Liver (tissue), 9 donors: Measurements from ENCODE around the gene LCE2D. TPM values are rescaled to one million over a fixed set of nuclear protein-coding genes. Genes with fewer than 3 reads are reported as not detected.

Experiments used
- DNase-seq: peaks from one replicate; pipeline ENCODE4 v3.0.0-alpha.2; 2017; ENCODE audit warnings: low spot score
- H3K27ac ChIP-seq, 2 donors: one replicate each; pipeline ENCODE4 v1.7.0; 2013; ENCODE audit warnings: inconsistent platforms in 2 of 2, low read length in 2 of 2, control low read depth in 1 of 2, low read depth in 1 of 2, mild to moderate bottlenecking in 1 of 2
- H3K27me3 ChIP-seq, 4 donors: one replicate each; pipeline versions ENCODE4 v1.6.1 to v1.7.0; 2013; ENCODE audit warnings: low read length in 3 of 4, inconsistent platforms in 1 of 4, mild to moderate bottlenecking in 1 of 4, moderate library complexity in 1 of 4; ENCODE audit not compliant: control insufficient read depth in 4 of 4, insufficient read depth in 4 of 4
- H3K36me3 ChIP-seq, 4 donors: one replicate each; pipeline versions ENCODE4 v1.6.1 to v1.7.0; 2013; ENCODE audit warnings: low read length in 3 of 4, mild to moderate bottlenecking in 3 of 4, low read depth in 1 of 4, moderate library complexity in 1 of 4; ENCODE audit not compliant: control insufficient read depth in 4 of 4, insufficient read depth in 3 of 4
- H3K4me1 ChIP-seq, 4 donors: one replicate each; pipeline versions ENCODE4 v1.6.1 to v1.7.0; 2013; ENCODE audit warnings: low read length in 3 of 4, mild to moderate bottlenecking in 3 of 4, moderate library complexity in 1 of 4; ENCODE audit not compliant: control insufficient read depth in 4 of 4, insufficient read depth in 4 of 4
- H3K4me3 ChIP-seq, 3 donors: one replicate each; pipeline versions ENCODE4 v1.6.1 to v1.7.0; 2013; ENCODE audit warnings: low read length in 3 of 3, control low read depth in 1 of 3, low read depth in 1 of 3, mild to moderate bottlenecking in 1 of 3
- H3K9ac ChIP-seq, 2 donors: one replicate each; pipeline ENCODE4 v1.7.0; 2013; ENCODE audit warnings: low read length in 2 of 2, mild to moderate bottlenecking in 2 of 2, moderate library complexity in 2 of 2, control low read depth in 1 of 2, low read depth in 1 of 2
- H3K9me3 ChIP-seq, 4 donors: one replicate each; pipeline versions ENCODE4 v1.6.1 to v1.7.0; 2013; ENCODE audit warnings: low read length in 3 of 4; ENCODE audit not compliant: control insufficient read depth in 4 of 4
- ATF3 ChIP-seq: IDR thresholded peaks from 2 replicates; pipeline ENCODE4 v1.6.1; 2016; ENCODE audit warnings: antibody characterized with exemption
- CTCF ChIP-seq: fragments of 150-350 bp; IDR thresholded peaks from 2 replicates; pipeline ENCODE4 v1.5.1; 2017; ENCODE audit warnings: improper control_type of control experiment, low read depth, low read length; ENCODE audit not compliant: missing input control
- EGR1 ChIP-seq, 2 donors: IDR thresholded peaks; 2 replicates each; pipeline ENCODE4 v1.6.1; 2016 to 2018; ENCODE audit warnings: antibody characterized with exemption in 2 of 2, low read depth in 2 of 2
- FOXA1 ChIP-seq: IDR thresholded peaks from 2 replicates; pipeline ENCODE4 v1.6.1; 2016; ENCODE audit warnings: antibody characterized with exemption
- FOXA2 ChIP-seq: IDR thresholded peaks from 2 replicates; pipeline ENCODE4 v1.6.1; 2016; ENCODE audit warnings: antibody characterized with exemption
- GABPA ChIP-seq, 2 donors: IDR thresholded peaks in 1 of 2; conservative IDR thresholded peaks in 1 of 2; 2 replicates each; pipeline ENCODE4 v1.6.1; 2016; ENCODE audit warnings: antibody characterized with exemption in 2 of 2, mild to moderate bottlenecking in 1 of 2, moderate library complexity in 1 of 2
- HNF4A ChIP-seq, 2 donors: conservative IDR thresholded peaks; 2 replicates each; pipeline ENCODE4 v1.6.1; 2016; ENCODE audit warnings: antibody characterized with exemption in 2 of 2, mild to moderate bottlenecking in 2 of 2
- HNF4G ChIP-seq: IDR thresholded peaks from 2 replicates; pipeline ENCODE4 v1.6.1; 2016; ENCODE audit warnings: antibody characterized with exemption
- JUND ChIP-seq, 2 donors: IDR thresholded peaks; 2 replicates each; pipeline ENCODE4 v1.6.1; 2016; ENCODE audit warnings: antibody characterized with exemption in 2 of 2
- MAX ChIP-seq: IDR thresholded peaks from 2 replicates; pipeline ENCODE4 v1.6.1; 2016; ENCODE audit warnings: antibody characterized with exemption
- NR2F2 ChIP-seq: IDR thresholded peaks from 2 replicates; pipeline ENCODE4 v1.6.1; 2016; ENCODE audit warnings: antibody characterized with exemption
- RAD21 ChIP-seq, 2 donors: IDR thresholded peaks; 2 replicates each; pipeline ENCODE4 v1.6.1; 2016; ENCODE audit warnings: antibody characterized with exemption in 2 of 2, mild to moderate bottlenecking in 2 of 2
- REST ChIP-seq: IDR thresholded peaks from 2 replicates; pipeline ENCODE4 v1.6.1; 2016; ENCODE audit warnings: antibody characterized with exemption, mild to moderate bottlenecking
- RXRA ChIP-seq, 2 donors: IDR thresholded peaks; 2 replicates each; pipeline ENCODE4 v1.6.1; 2017 to 2018; ENCODE audit warnings: antibody characterized with exemption in 2 of 2, mild to moderate bottlenecking in 1 of 2
- SP1 ChIP-seq: IDR thresholded peaks from 2 replicates; pipeline ENCODE4 v1.6.1; 2018; ENCODE audit warnings: antibody characterized with exemption, mild to moderate bottlenecking
- TAF1 ChIP-seq: conservative IDR thresholded peaks from 2 replicates; pipeline ENCODE4 v1.6.1; 2016; ENCODE audit warnings: antibody characterized with exemption, mild to moderate bottlenecking
- YY1 ChIP-seq: IDR thresholded peaks from 2 replicates; pipeline ENCODE4 v1.6.1; 2016; ENCODE audit warnings: antibody characterized with exemption, mild to moderate bottlenecking
- ZBTB33 ChIP-seq: IDR thresholded peaks from 2 replicates; pipeline ENCODE4 v1.6.1; 2016; ENCODE audit warnings: antibody characterized with exemption
- WGBS: extraction: QIAGEN DNeasy Blood & Tissue Kit; methylation state at CpG from one replicate; pipeline ENCODE4 v1.1.7; 2013; 5-methylcytosine and 5-hydroxymethylcytosine counted together
- polyA plus RNA-seq, 2 donors: library from polyadenylated mRNA; stranded (reverse) in 1 of 2; unstranded in 1 of 2; fragments of 200-250 nt in 1 of 2; fragments of >200 nt in 1 of 2; fragmentation: Nextera tagmentation in 1 of 2; extraction: Ambion mirVana in 1 of 2; gene quantifications; one replicate each; pipeline versions ENCODE4 v1.2.1 to v1.2.3, GENCODE V29; 2013 to 2015
- total RNA-seq, 2 donors: library from RNA; depleted of rRNA; stranded (reverse); fragments of >200 nt; gene quantifications; one replicate each; pipeline ENCODE4 v1.2.3, GENCODE V29; 2014
- donor health status: healthy.
- donor health status: healthy.
- donor health status: healthy.
- donor health status: healthy.
- donor health status: healthy.

Gene LCE2D
- total and polyA plus RNA-seq, 4 donors = not detected

- Histone ChIP-seq H3K4me3 (no peak within 1 kb of the TSS), H3K9me3 (peaks cover 0 to 4% (median 0%) of the 10 kb centered on the region in 4 donors), H3K36me3 (no peaks in the 10 kb centered on the region), H3K9ac (no peak within 1 kb of the TSS), H3K4me1 (no peaks in the 10 kb centered on the region), H3K27me3 (no peaks in the 10 kb centered on the region), H3K27ac (no peak within 1 kb of the TSS)
- 89% methylated on average over 1 of the region's 1 CpG for WGBS
- TF ChIP-seq ATF3 = no peak
- TF ChIP-seq EGR1 (IDR thresholded peaks at IDR 0.05; ENCODE audit: low read depth in 2 of 2) = no peak
- no peak for TF ChIP-seq HNF4G
- TF ChIP-seq FOXA1 = no peak
- TF ChIP-seq SP1 = no peak
- no peak for TF ChIP-seq JUND (IDR thresholded peaks at IDR 0.05)
- TF ChIP-seq HNF4A (conservative IDR thresholded peaks at IDR 0.05) = no peak
- no peak for TF ChIP-seq RXRA (IDR thresholded peaks at IDR 0.05)
- TF ChIP-seq REST = no peak
- TF ChIP-seq RAD21 (IDR thresholded peaks at IDR 0.05) = no peak
- no peak for TF ChIP-seq CTCF
- TF ChIP-seq GABPA (IDR thresholded peaks at IDR 0.05 in 1 of 2, conservative IDR thresholded peaks at IDR 0.05 in 1 of 2) = no peak
- no peak for TF ChIP-seq MAX
- no peak for TF ChIP-seq ZBTB33
- no peak for TF ChIP-seq YY1
- no peak for TF ChIP-seq TAF1
- TF ChIP-seq FOXA2 = no peak
- no peak for TF ChIP-seq NR2F2
- DNase-seq = no peak
These were observed 49.7 kb upstream of the LCE2D start, which contains the start of gene LCE3B for GRCh38 chr1:152613511-152613910. Gene LCE3B (plus strand): TSS chr1:152613811. CDS start chr1:152613811, 0 bp downstream.
